AG04450 (cell line): ENCODE data around the gene ABL1. TPM values are rescaled to one million over a fixed set of nuclear protein-coding genes. Genes with fewer than 3 reads are reported as not detected.

Experiments used
- CTCF ChIA-PET: fragments of 300-600, 350-600 bp; formaldehyde crosslinking; extraction: SDS; loops from one replicate; lab custom pipeline; 2022; ENCODE audit warnings: antibody characterized with exemption, inconsistent platforms; lab: Charles Lee
- POLR2A ChIA-PET: fragments of 350-600 bp; formaldehyde crosslinking; extraction: SDS; loops from one replicate; lab custom pipeline; 2021; ENCODE audit warnings: antibody characterized with exemption, inconsistent platforms; lab: Yijun Ruan, JAX
- DNase-seq: peaks from one replicate; pipeline ENCODE4 v3.0.0-alpha.2; 2011; ENCODE audit warnings: low read depth, low spot score
- H3K27ac ChIP-seq: one replicate; pipeline ENCODE4 v1.5.1; 2012; ENCODE audit warnings: low read depth, low read length, control low read depth
- H3K27me3 ChIP-seq: one replicate; pipeline ENCODE4 v1.6.0; 2012; ENCODE audit warnings: low read length; ENCODE audit not compliant: control insufficient read depth, insufficient read depth
- H3K4me3 ChIP-seq: 2 replicates; pipeline ENCODE4 v1.5.1; 2011; ENCODE audit warnings: mild to moderate bottlenecking, low read depth, low read length, control low read depth
- H3K9me3 ChIP-seq: 2 replicates; pipeline ENCODE4 v1.5.1; 2012; ENCODE audit warnings: low read length; ENCODE audit not compliant: control insufficient read depth, insufficient read depth
- CTCF ChIP-seq: IDR thresholded peaks from 2 replicates; pipeline ENCODE4 v1.5.1; 2011; ENCODE audit warnings: low read depth, low read length, control low read depth, inconsistent platforms
- polyA minus RNA-seq: library from RNA; depleted of rRNA, polyadenylated mRNA; stranded (reverse); fragments of >200 nt; gene quantifications from 2 replicates; pipeline ENCODE4 v1.2.3, GENCODE V29; 2011; rRNA and poly(A)+ RNA removed
- polyA plus RNA-seq: library from polyadenylated mRNA; depleted of rRNA; stranded (reverse); fragments of >200 nt; gene quantifications from 2 replicates; pipeline ENCODE4 v1.2.3, GENCODE V29; 2011; rRNA removed

ABL1 gene
- polyA plus RNA-seq (37.5 and 51.3 TPM in 2 replicates), polyA minus RNA-seq (81.5 and 92.0 TPM in 2 replicates)

- Histone ChIP-seq H3K4me3 (peak within 1 kb of the TSS; percentile 78), H3K27ac (peak within 1 kb of the TSS; percentile 90), H3K27me3 (no peaks in the 10 kb centered on the region), H3K9me3 (no peaks in the 10 kb centered on the region)
- no peak for DNase-seq
- ChIA-PET CTCF (no interaction called here), POLR2A (no interaction called here)
- TF ChIP-seq CTCF: no peak
These were observed at the start of gene ABL1 for GRCh38 chr9:130834371-130835336. Gene ABL1, plus strand, starts transcription at chr9:130835254. Its CDS starts 193 bp downstream, at chr9:130835447.

- TF ChIP-seq CTCF: no peak
These were observed 49.0 kb upstream of the ABL1 start for GRCh38 chr9:130785940-130786508.

GRCh38 chr9:130786526-130786925 lies 48.5 kb upstream of the ABL1 start:
- H3K27ac ChIP-seq: no peak overlapping the region
- H3K27me3 ChIP-seq: no peaks in the 10 kb centered on the region
- H3K9me3 ChIP-seq: peaks cover 4% of the 10 kb centered on the region
- no peak for DNase-seq
- CTCF ChIA-PET: interaction anchor here (1.4 to 1.6 kb wide), 2 partner anchors 79 to 85 kb away, joined by 5 to 6 read pairs; no protein-coding TSS in a partner anchor
- H3K4me3 ChIP-seq: no peak overlapping the region
- POLR2A ChIA-PET: no interaction called here
- no peak for TF ChIP-seq CTCF

More at GRCh38 chr9:130785940-130786508, 49.0 kb upstream of the ABL1 start:
- H3K9me3 ChIP-seq: peaks cover 4% of the 10 kb centered on the region
- no peaks in the 10 kb centered on the region for H3K27me3 ChIP-seq
- no peak overlapping the region for H3K4me3 ChIP-seq
- ChIA-PET POLR2A (no interaction called here), CTCF (interaction anchor here (1.4 to 1.6 kb wide), 2 partner anchors 80 to 85 kb away, joined by 5 to 6 read pairs; no protein-coding TSS in a partner anchor)
- no peak overlapping the region for H3K27ac ChIP-seq
- no peak for DNase-seq

- ChIA-PET POLR2A (no interaction called here), CTCF (no interaction called here)
- no peak for TF ChIP-seq CTCF
- no peaks in the 10 kb centered on the region for H3K27me3 ChIP-seq
- no peak for DNase-seq
- no peak overlapping the region for H3K27ac ChIP-seq
- H3K4me3 ChIP-seq: no peak overlapping the region
- H3K9me3 ChIP-seq: peaks cover 4% of the 10 kb centered on the region
These were observed 45.0 kb upstream of the ABL1 start for GRCh38 chr9:130789747-130790672.
